HG03135 (cell line): Measurements from ENCODE around the gene ZNF579.
"Not testable (repeated sequence)": the region's sequence is repeated elsewhere in the genome, so short reads cannot be mapped to it uniquely, and the experiment has no call there.

ENCODE experiments used
- ATAC-seq: cut with Tn5 transposase; IDR thresholded peaks from one replicate; pipeline ENCODE4 v1.9.1; 2021; ENCODE audit warnings: mild to moderate bottlenecking, moderate library complexity; ENCODE audit not compliant: unreplicated experiment

The ZNF579 gene

GRCh38 chr19:55594996-55595545 lies 14.4 kb upstream of the ZNF579 start:
- ATAC-seq, result no peak

- ATAC-seq, result no peak
Observed at GRCh38 chr19:55593096-55593772, 12.6 kb upstream of the ZNF579 start.

GRCh38 chr19:55592391-55593090 lies 11.9 kb upstream of the ZNF579 start:
- no peak for ATAC-seq

- no peak for ATAC-seq
Observed at GRCh38 chr19:55591555-55591954, 10.9 kb upstream of the ZNF579 start.

GRCh38 chr19:55590617-55591016 lies 10.0 kb upstream of the ZNF579 start:
- no peak for ATAC-seq

GRCh38 chr19:55590109-55590508 lies 9.5 kb upstream of the ZNF579 start:
- ATAC-seq, result no peak

GRCh38 chr19:55588738-55589137 lies 8.1 kb upstream of the ZNF579 start:
- ATAC-seq, result no peak

GRCh38 chr19:55586976-55587668 lies 6.5 kb upstream of the ZNF579 start:
- ATAC-seq, result peak; percentile 85

GRCh38 chr19:55585658-55586339 lies 5.2 kb upstream of the ZNF579 start:
- no peak for ATAC-seq

GRCh38 chr19:55584871-55585270 lies 4.2 kb upstream of the ZNF579 start:
- ATAC-seq, result no peak

GRCh38 chr19:55583897-55584296 lies 3.2 kb upstream of the ZNF579 start:
- ATAC-seq, result not testable (repeated sequence)

- ATAC-seq, result not testable (repeated sequence)
Observed at GRCh38 chr19:55582284-55582683, 1.6 kb upstream of the ZNF579 start.

- no peak for ATAC-seq
Observed at GRCh38 chr19:55581823-55582223, 1.2 kb upstream of the ZNF579 start.

GRCh38 chr19:55581145-55581822 lies 636 bp upstream of the ZNF579 start:
- ATAC-seq, result no peak

- no peak for ATAC-seq
Observed at GRCh38 chr19:55579766-55580621, 654 bp downstream of the ZNF579 start.

GRCh38 chr19:55578761-55579747 lies 1.6 kb downstream of the ZNF579 start:
- no peak for ATAC-seq

- ATAC-seq, result no peak
Observed at GRCh38 chr19:55578031-55578760, 2.5 kb downstream of the ZNF579 start.

- ATAC-seq, result no peak
Observed at GRCh38 chr19:55576746-55577145, 3.9 kb downstream of the ZNF579 start.
